HFFc6 (cell line): ENCODE results near the gene RASA4. TPM values are rescaled to one million over a fixed set of nuclear protein-coding genes. Genes with fewer than 3 reads are reported as not detected.
A peak's percentile ranks its signal among the peaks of the same experiment; 100 is the strongest.
"Not testable (repeated sequence)": the region's sequence is repeated elsewhere in the genome, so short reads cannot be mapped to it uniquely, and the experiment has no call there.

ENCODE experiments used
- DNase-seq: peaks from one replicate; pipeline ENCODE4 v3.0.0-alpha.2; 2018
- H3K27ac Mint-ChIP-seq: 2 replicates; pipeline ENCODE4 v1.8.0; 2020; ENCODE audit warnings: mild to moderate bottlenecking, mixed read lengths
- H3K27me3 Mint-ChIP-seq: 2 replicates; pipeline ENCODE4 v1.8.0; 2021; ENCODE audit warnings: mild to moderate bottlenecking, moderate library complexity, mixed read lengths; ENCODE audit not compliant: insufficient read depth
- H3K36me3 Mint-ChIP-seq: 2 replicates; pipeline ENCODE4 v1.8.0; 2021; ENCODE audit warnings: low read depth, mixed read lengths
- H3K4me1 Mint-ChIP-seq: 2 replicates; pipeline ENCODE4 v1.8.0; 2020; ENCODE audit warnings: low read depth, mixed read lengths
- H3K4me3 Mint-ChIP-seq: 2 replicates; pipeline ENCODE4 v1.8.0; 2020; ENCODE audit warnings: mild to moderate bottlenecking, moderate library complexity, mixed read lengths
- H3K9me3 Mint-ChIP-seq: 2 replicates; pipeline ENCODE4 v1.8.0; 2020; ENCODE audit warnings: mild to moderate bottlenecking, mixed read lengths
- total RNA-seq, 6 experiments: library from RNA; stranded (reverse); fragmentation: NEBNext Ultra II Directional; extraction: Animal tissue kit (Norgen Biotek cat#: 25700); gene quantifications; 2 replicates in 1 of 6; 3 replicates in 5 of 6; pipeline ENCODE4 v1.2.3, GENCODE V29; 2021
- TF ChIP-seq, protein P1 (sequence below): fragments of 200-600 bp; sonication (generic); IDR thresholded peaks from 2 replicates; pipeline ENCODE4 v1.5.0; 2021; ENCODE audit warnings: antibody characterized with exemption, mild to moderate bottlenecking

RASA4 gene
- total RNA-seq, 6 experiments from 2014 or later: 53.9 to 79.9 (median 55.9) TPM

DNA sequence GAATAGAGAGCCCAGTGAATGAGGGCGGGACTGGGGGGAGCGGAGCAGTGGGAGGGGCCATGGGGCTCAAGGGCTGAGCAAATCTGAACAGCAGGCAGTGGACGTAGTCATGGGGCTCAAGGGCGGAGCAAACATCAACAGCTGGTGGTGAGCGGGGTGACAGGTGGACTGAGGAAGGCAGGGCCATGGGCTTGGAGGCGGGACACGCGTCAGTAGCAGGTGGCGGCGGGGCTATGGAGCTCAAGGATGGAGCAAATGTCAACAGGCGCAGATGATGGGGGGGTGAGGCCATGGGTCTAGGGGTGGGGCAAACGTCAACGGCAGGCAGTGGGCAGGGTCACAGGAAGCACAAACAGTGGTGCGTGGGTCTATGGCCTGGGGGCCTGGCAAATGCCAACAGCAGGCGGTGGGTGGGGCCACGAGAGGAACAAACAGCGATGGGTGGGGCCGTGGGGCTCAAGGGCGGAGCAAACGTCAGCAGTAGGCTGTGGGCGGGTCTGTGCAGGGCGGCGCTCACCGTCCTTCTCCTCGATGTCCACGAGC is 24.0 kb downstream of the RASA4 start:
- H3K27me3 Mint-ChIP-seq: not testable (repeated sequence)

DNA sequence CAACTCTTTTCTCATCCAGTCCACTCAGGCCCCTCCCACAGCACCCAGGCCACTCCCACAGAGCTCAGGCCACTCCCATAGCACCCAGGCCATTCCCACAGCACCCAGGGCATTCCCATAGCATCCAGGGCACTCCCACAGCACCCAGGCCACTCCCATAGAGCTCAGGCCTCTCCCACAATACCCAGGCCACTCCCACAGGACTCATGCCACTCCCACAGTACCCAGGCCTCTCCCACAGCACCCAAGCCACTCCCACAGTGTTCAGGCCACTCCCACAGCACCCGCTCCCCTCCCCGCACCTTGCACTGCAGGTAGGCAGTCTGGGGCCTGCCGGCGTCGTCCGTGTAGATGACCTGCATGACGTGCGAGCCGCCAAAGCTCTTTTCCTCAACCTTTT is 26.7 kb downstream of the RASA4 start:
- not testable (repeated sequence) for DNase-seq, H3K27me3 Mint-ChIP-seq, H3K4me1 Mint-ChIP-seq, H3K27ac Mint-ChIP-seq, H3K4me3 Mint-ChIP-seq, H3K36me3 Mint-ChIP-seq, H3K9me3 Mint-ChIP-seq

More for the DNA sequence above, 24.0 kb downstream of the RASA4 start:
- H3K9me3 Mint-ChIP-seq, H3K4me3 Mint-ChIP-seq, H3K36me3 Mint-ChIP-seq, H3K4me1 Mint-ChIP-seq, DNase-seq, H3K27ac Mint-ChIP-seq: not testable (repeated sequence)

DNA sequence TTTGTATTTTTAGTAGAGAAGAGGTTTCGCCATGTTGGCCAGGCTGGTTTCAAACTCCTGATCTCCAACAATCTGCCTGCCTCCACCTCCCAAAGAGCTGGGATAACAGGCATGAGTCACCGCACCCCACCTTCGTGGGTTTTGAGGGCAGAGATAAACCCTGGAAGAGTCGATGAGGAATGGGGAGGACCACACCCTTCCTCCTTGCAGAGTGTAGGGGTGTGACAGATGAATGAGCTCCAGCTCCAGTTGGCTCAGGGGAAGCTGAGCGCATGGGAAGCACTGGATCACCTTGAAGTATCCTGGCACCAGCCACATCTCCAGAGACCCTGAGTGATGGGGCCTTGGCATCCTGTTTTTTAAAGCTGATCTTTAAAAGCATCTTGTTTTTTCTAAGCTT is 33.1 kb downstream of the RASA4 start:
- DNase-seq, H3K4me1 Mint-ChIP-seq, H3K36me3 Mint-ChIP-seq, H3K9me3 Mint-ChIP-seq, H3K27ac Mint-ChIP-seq, H3K27me3 Mint-ChIP-seq, H3K4me3 Mint-ChIP-seq: not testable (repeated sequence)

DNA sequence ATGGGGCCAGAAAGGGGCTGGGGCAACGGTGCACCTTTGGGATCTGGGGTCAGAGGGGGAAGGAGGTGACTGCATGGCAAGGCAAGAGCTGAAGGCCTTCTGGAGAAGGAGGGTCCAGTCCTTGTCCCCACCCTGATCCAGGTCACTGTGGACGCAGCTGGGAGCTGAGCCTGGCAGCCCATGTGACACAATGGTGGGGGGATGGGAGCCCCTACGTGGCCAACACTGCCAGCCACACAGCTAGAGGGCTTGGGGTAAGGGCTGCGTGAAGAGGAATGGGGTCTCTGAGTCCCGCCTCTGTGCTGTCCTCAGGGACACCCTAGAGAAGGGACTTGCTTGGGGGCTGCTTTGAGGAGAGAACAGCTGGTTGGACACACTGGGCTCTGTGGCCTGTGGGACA is 34.8 kb downstream of the RASA4 start:
- H3K36me3 Mint-ChIP-seq, DNase-seq, H3K27ac Mint-ChIP-seq, H3K27me3 Mint-ChIP-seq, H3K4me3 Mint-ChIP-seq, H3K9me3 Mint-ChIP-seq, H3K4me1 Mint-ChIP-seq: not testable (repeated sequence)

DNA sequence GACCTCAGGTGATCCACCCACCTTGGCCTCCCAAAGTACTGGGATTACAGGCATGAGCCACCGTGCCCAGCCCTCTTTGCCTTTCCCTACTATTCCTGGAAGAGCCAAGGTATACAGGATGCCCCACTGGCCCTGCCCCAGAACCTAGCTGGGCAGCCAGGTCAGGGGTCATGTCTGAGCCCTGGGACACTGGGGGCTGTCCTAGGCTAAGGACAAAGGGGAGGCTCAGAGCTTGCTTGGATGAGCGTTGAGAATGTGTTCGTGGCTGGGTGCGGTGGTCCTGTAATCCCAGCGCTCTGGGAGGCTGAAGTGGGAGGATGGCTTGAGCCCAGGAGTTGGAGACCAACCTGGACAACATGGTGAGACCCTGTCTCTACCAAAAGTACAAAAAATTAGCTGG is 38.1 kb downstream of the RASA4 start:
- H3K9me3 Mint-ChIP-seq, H3K27me3 Mint-ChIP-seq, H3K4me3 Mint-ChIP-seq, H3K27ac Mint-ChIP-seq, H3K36me3 Mint-ChIP-seq, H3K4me1 Mint-ChIP-seq: not testable (repeated sequence)
- DNase-seq: peak; percentile 0

DNA sequence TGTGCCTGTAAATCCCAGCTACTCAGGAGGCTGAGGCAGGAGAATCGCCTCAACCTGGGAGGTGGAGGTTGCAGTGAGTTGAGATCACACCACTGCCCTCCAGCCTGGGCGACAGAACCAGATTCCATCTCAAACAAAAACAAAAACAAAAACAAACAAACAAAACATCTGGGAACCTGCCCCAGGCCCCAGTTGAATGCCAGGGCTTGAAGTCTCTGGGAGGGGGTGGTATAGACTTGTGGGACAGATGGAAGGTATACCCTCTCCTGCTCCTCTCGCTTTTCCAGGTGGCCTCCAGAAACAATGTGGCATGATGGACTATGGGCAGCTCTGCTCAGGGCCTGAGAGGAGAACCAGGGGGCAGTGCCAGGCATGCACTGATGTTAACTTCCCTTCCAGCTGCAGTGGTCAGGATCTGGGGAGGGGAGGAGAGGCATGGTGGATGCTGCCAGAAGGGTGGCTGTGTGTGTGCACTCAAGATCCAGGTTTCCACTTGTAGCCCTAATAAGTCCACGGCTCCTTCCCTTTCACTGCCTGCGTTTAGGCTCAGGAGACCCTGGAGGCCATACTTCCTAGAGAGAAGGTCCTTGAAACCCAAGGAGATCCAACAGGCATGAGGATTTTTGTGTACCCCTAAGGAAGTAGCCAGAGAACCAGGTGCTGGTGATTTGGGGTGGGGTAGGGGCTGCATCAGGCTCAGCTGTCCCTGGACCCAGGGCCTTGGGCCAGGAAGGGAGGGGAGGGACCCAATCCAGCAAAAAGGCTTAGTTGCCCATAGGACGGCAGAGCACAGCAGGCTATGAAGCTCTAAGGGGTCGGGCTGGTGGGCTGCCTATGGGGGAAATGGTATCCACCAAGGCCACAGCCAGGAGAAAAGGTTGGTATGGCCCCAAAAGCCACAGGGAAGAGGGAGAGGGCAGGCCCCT is 39.0 kb downstream of the RASA4 start:
- not testable (repeated sequence) for H3K9me3 Mint-ChIP-seq, H3K4me3 Mint-ChIP-seq, H3K4me1 Mint-ChIP-seq, H3K27me3 Mint-ChIP-seq, H3K36me3 Mint-ChIP-seq, H3K27ac Mint-ChIP-seq
- DNase-seq: peak; percentile 0

DNA sequence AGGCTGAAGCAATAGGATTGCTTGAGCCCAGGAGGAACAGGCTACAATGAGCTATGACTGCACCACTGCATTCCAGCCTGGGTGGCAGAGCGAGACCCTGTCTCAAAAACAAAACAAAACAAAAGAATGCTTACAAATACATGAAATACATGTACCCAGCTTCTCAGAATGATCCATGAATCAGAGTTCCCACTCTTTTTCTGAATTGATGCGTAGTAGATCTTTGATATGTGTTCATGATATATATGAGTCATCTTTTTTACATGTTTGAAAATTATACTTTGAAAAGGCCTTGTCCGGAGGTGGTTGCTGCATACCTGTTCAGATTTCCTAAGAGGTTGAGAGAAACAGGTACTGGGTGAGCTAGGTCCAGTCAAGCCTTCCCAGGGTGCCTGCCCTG is 40.2 kb downstream of the RASA4 start:
- not testable (repeated sequence) for H3K4me3 Mint-ChIP-seq, H3K9me3 Mint-ChIP-seq, H3K36me3 Mint-ChIP-seq, DNase-seq, H3K4me1 Mint-ChIP-seq, H3K27me3 Mint-ChIP-seq, H3K27ac Mint-ChIP-seq

DNA sequence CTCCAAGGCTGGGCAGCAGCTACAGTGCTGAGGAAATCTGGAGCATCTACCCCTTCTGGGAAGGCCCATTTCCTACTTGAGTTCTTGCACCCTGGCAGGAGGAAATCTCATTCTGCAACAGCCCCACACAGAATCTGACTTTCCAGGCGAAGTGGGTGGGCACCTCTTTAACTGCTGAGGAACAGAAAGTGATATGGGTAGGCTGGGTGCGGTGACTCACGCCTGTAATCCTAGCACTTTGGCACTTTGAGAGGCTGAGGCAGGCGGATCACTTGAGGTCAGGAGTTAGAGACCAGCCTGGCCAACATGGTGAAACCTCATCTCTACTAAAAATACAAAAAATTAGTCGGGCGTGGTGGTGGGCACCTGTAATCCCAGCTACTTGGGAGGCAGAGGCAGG is 41.9 kb downstream of the RASA4 start:
- DNase-seq, H3K4me3 Mint-ChIP-seq, H3K27ac Mint-ChIP-seq, H3K9me3 Mint-ChIP-seq, H3K36me3 Mint-ChIP-seq, H3K4me1 Mint-ChIP-seq, H3K27me3 Mint-ChIP-seq: not testable (repeated sequence)

DNA sequence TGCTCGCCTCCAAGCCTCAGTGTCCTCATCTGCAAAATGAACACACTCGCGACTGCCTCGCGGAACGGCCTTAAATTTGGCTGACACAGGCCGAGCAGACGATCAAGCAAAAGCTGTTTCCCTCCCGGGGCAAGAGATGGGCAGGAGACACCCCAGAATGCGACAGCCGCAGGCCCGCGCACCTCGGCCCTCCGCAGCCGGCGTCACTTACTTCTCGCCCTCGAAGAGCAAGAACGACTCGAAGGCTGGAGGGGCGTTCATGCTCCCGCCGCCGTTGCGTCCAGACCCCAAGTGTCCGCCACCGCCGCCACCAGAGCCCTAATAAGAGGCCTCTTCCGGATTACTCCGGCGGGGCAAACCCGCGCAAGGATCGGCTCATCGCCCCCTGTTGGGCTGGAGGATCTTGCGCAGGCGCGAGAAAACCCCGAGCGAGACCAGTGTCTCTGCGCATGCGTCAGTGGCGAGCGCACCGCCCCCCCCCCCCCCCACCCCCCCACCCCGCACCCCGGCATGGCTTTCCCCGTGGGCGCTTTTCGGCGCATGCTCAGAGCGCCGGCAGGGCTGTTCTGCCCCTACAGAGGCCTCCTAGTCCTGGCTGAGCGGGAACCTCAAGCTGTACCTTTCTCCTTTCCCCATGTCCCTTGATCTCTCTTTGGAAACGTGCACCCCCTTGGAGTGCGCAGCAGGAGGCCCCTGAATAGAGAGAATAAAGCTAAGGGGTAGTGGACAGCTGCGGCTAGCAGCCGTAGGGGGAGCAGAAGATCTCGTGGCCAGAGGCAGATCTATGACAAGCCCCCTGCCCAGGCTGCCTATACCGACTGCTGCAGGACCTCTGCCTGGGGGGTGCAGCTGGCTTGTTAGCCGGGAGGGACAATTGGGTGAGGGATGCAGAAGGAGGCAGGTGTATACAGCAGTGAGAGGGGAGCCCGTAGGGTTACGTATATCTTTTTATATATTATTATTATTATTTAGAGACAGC is 44.0 kb downstream of the RASA4 start, which contains the start of gene POLR2J3:
POLR2J3 (minus strand) TSS at position 323 of the 979 bp plus-strand sequence; CDS start at position 261, 62 bp downstream.
- H3K27me3 Mint-ChIP-seq, H3K36me3 Mint-ChIP-seq: not testable (repeated sequence)
- peak within 1 kb of the TSS; percentile 90 for H3K27ac Mint-ChIP-seq

DNA sequence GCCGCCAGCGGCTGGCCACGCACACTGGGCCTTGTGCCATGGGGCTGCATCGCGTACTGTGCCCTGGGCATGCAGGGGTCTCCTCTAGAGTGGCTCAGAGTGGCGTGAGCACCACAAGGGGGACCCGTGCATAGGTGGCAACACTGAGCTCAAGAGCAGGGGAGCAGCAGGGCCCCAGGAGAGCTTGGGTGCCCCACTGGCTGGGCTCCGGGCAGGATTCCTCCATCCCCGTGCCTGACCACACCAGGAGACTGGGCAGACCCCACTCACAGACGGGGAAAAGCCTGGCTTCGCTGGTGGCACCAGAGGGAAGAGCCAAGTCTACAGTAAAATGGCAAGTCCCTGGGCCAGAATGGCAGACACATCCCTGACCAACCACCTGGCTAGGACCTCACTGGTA is 47.9 kb downstream of the RASA4 start:
- DNase-seq, H3K4me3 Mint-ChIP-seq, H3K27me3 Mint-ChIP-seq, H3K27ac Mint-ChIP-seq, H3K36me3 Mint-ChIP-seq, H3K4me1 Mint-ChIP-seq, H3K9me3 Mint-ChIP-seq: not testable (repeated sequence)

More for the DNA sequence above, 44.0 kb downstream of the RASA4 start, which contains the start of gene POLR2J3:
- peak within 1 kb of the TSS; percentile 98 for H3K4me3 Mint-ChIP-seq
- not testable (repeated sequence) for H3K9me3 Mint-ChIP-seq, H3K4me1 Mint-ChIP-seq
- TF ChIP-seq, protein P1, sequence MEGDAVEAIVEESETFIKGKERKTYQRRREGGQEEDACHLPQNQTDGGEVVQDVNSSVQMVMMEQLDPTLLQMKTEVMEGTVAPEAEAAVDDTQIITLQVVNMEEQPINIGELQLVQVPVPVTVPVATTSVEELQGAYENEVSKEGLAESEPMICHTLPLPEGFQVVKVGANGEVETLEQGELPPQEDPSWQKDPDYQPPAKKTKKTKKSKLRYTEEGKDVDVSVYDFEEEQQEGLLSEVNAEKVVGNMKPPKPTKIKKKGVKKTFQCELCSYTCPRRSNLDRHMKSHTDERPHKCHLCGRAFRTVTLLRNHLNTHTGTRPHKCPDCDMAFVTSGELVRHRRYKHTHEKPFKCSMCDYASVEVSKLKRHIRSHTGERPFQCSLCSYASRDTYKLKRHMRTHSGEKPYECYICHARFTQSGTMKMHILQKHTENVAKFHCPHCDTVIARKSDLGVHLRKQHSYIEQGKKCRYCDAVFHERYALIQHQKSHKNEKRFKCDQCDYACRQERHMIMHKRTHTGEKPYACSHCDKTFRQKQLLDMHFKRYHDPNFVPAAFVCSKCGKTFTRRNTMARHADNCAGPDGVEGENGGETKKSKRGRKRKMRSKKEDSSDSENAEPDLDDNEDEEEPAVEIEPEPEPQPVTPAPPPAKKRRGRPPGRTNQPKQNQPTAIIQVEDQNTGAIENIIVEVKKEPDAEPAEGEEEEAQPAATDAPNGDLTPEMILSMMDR: peak; percentile 79
- DNase-seq: peak; percentile 95

DNA sequence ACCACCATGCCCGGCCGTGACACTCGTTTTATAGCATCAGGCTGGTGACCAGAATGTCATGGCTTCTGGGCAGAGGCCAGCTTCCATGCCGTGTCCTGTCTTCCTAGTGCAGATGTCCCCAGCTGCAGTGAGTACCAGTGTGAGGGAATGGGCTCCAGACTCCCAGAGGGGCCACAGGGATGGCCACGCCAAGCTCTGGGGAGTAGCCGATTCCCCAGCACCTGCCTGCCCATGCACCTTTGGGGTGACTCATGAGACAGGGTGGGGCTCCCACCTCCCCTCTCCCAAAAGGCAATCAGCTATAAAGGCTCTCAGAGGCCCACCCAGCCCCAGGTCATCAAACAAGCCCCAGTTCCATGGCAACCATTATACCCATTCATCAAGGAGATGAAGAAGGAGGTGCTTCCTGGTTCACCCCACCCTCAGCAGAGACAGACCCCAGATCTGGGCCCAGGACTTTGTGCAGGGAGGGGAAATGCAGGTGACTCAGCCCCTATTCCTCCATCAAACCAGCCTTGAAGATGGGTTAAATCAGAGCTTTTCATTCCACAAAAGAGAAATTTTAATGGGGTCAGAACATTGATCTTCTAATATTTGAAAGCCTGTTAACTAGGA is 65.6 kb downstream of the RASA4 start, which contains the start of gene SPDYE2:
SPDYE2 (plus strand) TSS at position 419 of the 615 bp plus-strand sequence. CDS start 2,030 bp downstream, outside the sequence.
- not testable (repeated sequence) for H3K4me1 Mint-ChIP-seq, H3K27me3 Mint-ChIP-seq, H3K4me3 Mint-ChIP-seq, DNase-seq, H3K27ac Mint-ChIP-seq, H3K9me3 Mint-ChIP-seq, H3K36me3 Mint-ChIP-seq

DNA sequence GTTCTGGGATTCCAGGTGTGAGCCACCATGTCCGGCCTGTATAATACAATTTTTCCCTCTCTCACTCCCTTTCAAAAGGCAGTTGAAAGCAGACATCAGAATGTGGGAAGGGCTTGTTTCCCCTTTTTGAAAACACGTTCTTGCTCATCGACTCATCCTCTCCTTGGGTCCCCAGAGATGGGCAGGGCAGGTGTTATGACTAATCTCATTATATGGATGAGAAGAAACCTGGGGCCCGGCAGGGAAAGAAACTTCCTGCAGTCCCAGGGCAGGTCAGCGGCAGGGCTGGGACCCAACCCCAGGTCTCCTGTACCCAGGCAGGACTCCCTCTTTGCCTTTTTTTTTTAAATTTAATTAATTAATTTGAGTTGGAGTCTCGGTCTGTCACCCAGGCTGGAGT is 70.2 kb downstream of the RASA4 start:
- not testable (repeated sequence) for H3K27ac Mint-ChIP-seq, H3K4me1 Mint-ChIP-seq, H3K9me3 Mint-ChIP-seq, H3K36me3 Mint-ChIP-seq, H3K27me3 Mint-ChIP-seq, H3K4me3 Mint-ChIP-seq
- DNase-seq: peak; percentile 60
